Amygdala (tissue), 56 donors: ENCODE data around the gene PLXNA2.

Experiments used
- DNase-seq, 56 donors: peaks; one replicate each; lab custom pipeline; 2025; lab: John Stamatoyannopoulos, UW

The PLXNA2 gene

GRCh38 chr1:208058756-208059155, 185.4 kb downstream of the PLXNA2 start:
- no peak for DNase-seq

GRCh38 chr1:208058267-208058666, 185.9 kb downstream of the PLXNA2 start:
- no peak for DNase-seq

GRCh38 chr1:208057056-208057455, 187.1 kb downstream of the PLXNA2 start:
- no peak for DNase-seq

GRCh38 chr1:208055535-208055934, 188.6 kb downstream of the PLXNA2 start:
- no peak for DNase-seq

GRCh38 chr1:208054911-208055379, 189.2 kb downstream of the PLXNA2 start:
- DNase-seq, result no peak

GRCh38 chr1:208054485-208054884, 189.7 kb downstream of the PLXNA2 start:
- DNase-seq, result no peak

GRCh38 chr1:208053661-208054060, 190.5 kb downstream of the PLXNA2 start:
- DNase-seq, result no peak

- no peak for DNase-seq
Observed at GRCh38 chr1:208052926-208053407, 191.2 kb downstream of the PLXNA2 start.

GRCh38 chr1:208052135-208052534, 192.0 kb downstream of the PLXNA2 start:
- no peak for DNase-seq

- no peak for DNase-seq
Observed at GRCh38 chr1:208051651-208052050, 192.5 kb downstream of the PLXNA2 start.

- peak in 1 of 56 donors; percentile 23 for DNase-seq
Observed at GRCh38 chr1:208048904-208049303, 195.3 kb downstream of the PLXNA2 start.

- no peak for DNase-seq
Observed at GRCh38 chr1:208047975-208048374, 196.2 kb downstream of the PLXNA2 start.

GRCh38 chr1:208047476-208047934, 196.7 kb downstream of the PLXNA2 start:
- peak in 23 of 56 donors; percentile 12 to 65 (median 25) for DNase-seq

GRCh38 chr1:208045463-208046260, 198.5 kb downstream of the PLXNA2 start:
- DNase-seq, result no peak

- no peak for DNase-seq
Observed at GRCh38 chr1:208044589-208045462, 199.4 kb downstream of the PLXNA2 start.

- peak in 2 of 56 donors; percentile 14 to 17 for DNase-seq
Observed at GRCh38 chr1:208043691-208044181, 200.4 kb downstream of the PLXNA2 start.

- DNase-seq, result no peak
Observed at GRCh38 chr1:208042868-208043267, 201.3 kb downstream of the PLXNA2 start.

GRCh38 chr1:208042041-208042615, 202.1 kb downstream of the PLXNA2 start:
- no peak for DNase-seq

- DNase-seq, result no peak
Observed at GRCh38 chr1:208041505-208041904, 202.7 kb downstream of the PLXNA2 start.

GRCh38 chr1:208040821-208041297, 203.3 kb downstream of the PLXNA2 start:
- DNase-seq, result no peak
